Activated CD4-positive, alpha-beta T cell treated with anti-CD3 and anti-CD28 coated beads, Interleukin-2, amount 10 ng/mL, durations not matched to agents 7 days and 5 days (primary cell): ENCODE measurements around the gene CYP11A1. TPM values are rescaled to one million over a fixed set of nuclear protein-coding genes. Genes with fewer than 3 reads are reported as not detected.

Experiments
- CTCF ChIA-PET: fragments of 350-600 bp; sonication (Branson Sonifier 250); formaldehyde crosslinking; loops from one replicate; lab custom pipeline; 2021; ENCODE audit warnings: antibody characterized with exemption; lab: Charles Lee
- POLR2A ChIA-PET: fragments of 350-600 bp; sonication (Branson Sonifier 250); formaldehyde crosslinking; loops from one replicate; lab custom pipeline; 2021; ENCODE audit warnings: antibody characterized with exemption; lab: Charles Lee
- DNase-seq: peaks from one replicate; pipeline ENCODE4 v3.0.0-alpha.2; 2020
- H3K27ac Mint-ChIP-seq: one replicate; pipeline ENCODE4 v1.8.0; 2021; ENCODE audit warnings: mild to moderate bottlenecking, moderate library complexity, mixed read lengths
- H3K27me3 Mint-ChIP-seq: one replicate; pipeline ENCODE4 v1.8.0; 2021; ENCODE audit warnings: mixed read lengths
- H3K36me3 Mint-ChIP-seq: one replicate; pipeline ENCODE4 v1.8.0; 2021; ENCODE audit warnings: low read depth, mixed read lengths
- H3K4me1 Mint-ChIP-seq: one replicate; pipeline ENCODE4 v1.8.0; 2021; ENCODE audit warnings: mixed read lengths
- H3K4me3 Mint-ChIP-seq: one replicate; pipeline ENCODE4 v1.8.0; 2021; ENCODE audit warnings: mild to moderate bottlenecking, moderate library complexity, mixed read lengths
- H3K9me3 Mint-ChIP-seq: one replicate; pipeline ENCODE4 v1.8.0; 2021; ENCODE audit warnings: mixed read lengths
- total RNA-seq, 2 experiments: library from RNA; stranded (reverse); gene quantifications; one replicate each; pipeline ENCODE4 v1.2.3, GENCODE V29; 2021

The CYP11A1 gene
- total RNA-seq, 2 experiments from 2014 or later: not detected

GRCh38 chr15:74384566-74384880, 17.1 kb upstream of the CYP11A1 start:
- DNase-seq: no peak
- Mint-ChIP-seq H3K36me3 (no peaks in the 10 kb centered on the region), H3K4me3 (no peak overlapping the region), H3K4me1 (peaks cover 45% of the 10 kb centered on the region), H3K9me3 (no peaks in the 10 kb centered on the region), H3K27ac (peak overlapping the region; percentile 93), H3K27me3 (no peaks in the 10 kb centered on the region)
- ChIA-PET POLR2A (interaction anchor here (0.8 to 1.1 kb wide), 2 partner anchors 19 to 50 kb away, joined by 3 to 6 read pairs; no protein-coding TSS in a partner anchor), CTCF (interaction anchor here (1.0 to 5.6 kb wide), 15 partner anchors 9 to 403 kb away, joined by 3 to 120 read pairs (median 5); partner anchors contain the start of gene SEMA7A)

- no peaks in the 10 kb centered on the region for H3K36me3 Mint-ChIP-seq
- H3K4me3 Mint-ChIP-seq: no peak overlapping the region
- DNase-seq: peak; percentile 55
- ChIA-PET POLR2A (interaction anchor here (1.1 kb wide), 1 partner anchor 19 kb away, joined by 6 read pairs; no protein-coding TSS in a partner anchor), CTCF (interaction anchor here (1.0 to 5.6 kb wide), 16 partner anchors 9 to 403 kb away, joined by 3 to 120 read pairs (median 7); partner anchors contain the start of gene SEMA7A)
- no peaks in the 10 kb centered on the region for H3K27me3 Mint-ChIP-seq
- H3K4me1 Mint-ChIP-seq: peaks cover 50% of the 10 kb centered on the region
- H3K27ac Mint-ChIP-seq: peak overlapping the region; percentile 93
- H3K9me3 Mint-ChIP-seq: no peaks in the 10 kb centered on the region
These were observed 16.5 kb upstream of the CYP11A1 start for GRCh38 chr15:74383695-74384565.

GRCh38 chr15:74383286-74383685, 15.8 kb upstream of the CYP11A1 start:
- DNase-seq: no peak
- Mint-ChIP-seq H3K27ac (peak overlapping the region; percentile 93), H3K27me3 (no peaks in the 10 kb centered on the region), H3K9me3 (no peaks in the 10 kb centered on the region), H3K4me1 (peaks cover 54% of the 10 kb centered on the region), H3K36me3 (no peaks in the 10 kb centered on the region), H3K4me3 (no peak overlapping the region)
- CTCF ChIA-PET: interaction anchor here (0.9 to 5.6 kb wide), 15 partner anchors 10 to 388 kb away, joined by 3 to 120 read pairs (median 7); partner anchors contain the start of gene SEMA7A
- POLR2A ChIA-PET: no interaction called here

- Mint-ChIP-seq H3K36me3 (no peaks in the 10 kb centered on the region), H3K4me1 (peaks cover 57% of the 10 kb centered on the region), H3K27ac (peak overlapping the region; percentile 60), H3K9me3 (no peaks in the 10 kb centered on the region), H3K4me3 (no peak overlapping the region), H3K27me3 (no peaks in the 10 kb centered on the region)
- ChIA-PET POLR2A (interaction anchor here (0.6 kb wide), 3 partner anchors 46 to 252 kb away, joined by 3 to 4 read pairs (median 3); no protein-coding TSS in a partner anchor), CTCF (interaction anchor here (0.6 to 5.6 kb wide), 28 partner anchors 9 to 405 kb away, joined by 3 to 120 read pairs (median 4); partner anchors contain the start of genes PML and SEMA7A)
- peak; percentile 79 for DNase-seq
These were observed 14.8 kb upstream of the CYP11A1 start for GRCh38 chr15:74382004-74382816.

DNA sequence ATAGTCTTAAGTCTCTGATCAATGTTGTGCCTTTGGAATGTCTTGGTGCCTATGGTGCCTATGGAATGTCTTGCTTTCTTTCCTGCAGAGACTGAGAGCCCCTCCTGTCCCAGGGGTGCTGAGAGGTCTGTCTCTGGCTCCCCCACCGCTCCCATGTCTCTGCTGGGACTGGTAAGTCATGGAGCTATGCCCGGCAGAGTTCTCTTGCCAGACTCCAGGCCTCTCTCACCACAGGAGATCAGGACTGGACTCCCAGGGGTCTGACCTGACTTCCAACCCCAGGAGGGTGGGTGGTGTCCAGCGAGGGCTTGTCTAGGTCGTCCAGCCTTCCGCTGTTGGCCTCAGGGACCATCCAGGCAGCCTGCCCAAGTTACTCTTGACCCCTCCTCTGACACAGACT, 14.0 kb upstream of the CYP11A1 start:
- no peaks in the 10 kb centered on the region for H3K36me3 Mint-ChIP-seq
- no peak for DNase-seq
- H3K27me3 Mint-ChIP-seq: no peaks in the 10 kb centered on the region
- no peak overlapping the region for H3K27ac Mint-ChIP-seq
- CTCF ChIA-PET: interaction anchor here (0.6 to 5.6 kb wide), 10 partner anchors 9 to 131 kb away, joined by 4 to 120 read pairs (median 10); partner anchors contain the start of gene SEMA7A
- peaks cover 57% of the 10 kb centered on the region for H3K4me1 Mint-ChIP-seq
- no peaks in the 10 kb centered on the region for H3K9me3 Mint-ChIP-seq
- H3K4me3 Mint-ChIP-seq: no peak overlapping the region
- POLR2A ChIA-PET: no interaction called here

DNA sequence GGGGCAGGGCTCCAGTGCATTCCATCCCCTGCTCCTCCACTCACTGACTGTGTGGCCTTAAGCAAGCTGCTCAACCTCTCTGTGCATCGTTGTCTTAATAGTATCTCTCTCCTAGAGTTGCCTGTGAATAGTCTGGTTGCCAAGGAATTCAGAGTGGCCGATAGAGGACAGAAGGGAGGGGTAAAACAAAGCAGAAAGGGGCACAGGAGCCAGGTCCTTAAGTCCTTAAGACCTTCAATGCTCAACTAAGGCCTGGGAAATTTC, 13.7 kb upstream of the CYP11A1 start:
- Mint-ChIP-seq H3K27me3 (no peaks in the 10 kb centered on the region), H3K27ac (no peak overlapping the region), H3K4me3 (no peak overlapping the region), H3K36me3 (no peaks in the 10 kb centered on the region), H3K4me1 (peaks cover 55% of the 10 kb centered on the region), H3K9me3 (no peaks in the 10 kb centered on the region)
- POLR2A ChIA-PET: no interaction called here
- CTCF ChIA-PET: interaction anchor here (0.6 to 5.6 kb wide), 9 partner anchors 10 to 81 kb away, joined by 4 to 120 read pairs (median 10); partner anchors contain the start of gene SEMA7A
- no peak for DNase-seq

GRCh38 chr15:74380361-74381189, 13.1 kb upstream of the CYP11A1 start:
- Mint-ChIP-seq H3K9me3 (no peaks in the 10 kb centered on the region), H3K27ac (no peak overlapping the region), H3K4me1 (peaks cover 51% of the 10 kb centered on the region), H3K27me3 (no peaks in the 10 kb centered on the region), H3K36me3 (no peaks in the 10 kb centered on the region), H3K4me3 (no peak overlapping the region)
- ChIA-PET CTCF (interaction anchor here (0.7 to 5.6 kb wide), 7 partner anchors 10 to 388 kb away, joined by 3 to 120 read pairs (median 7); partner anchors contain the start of gene SEMA7A), POLR2A (no interaction called here)
- no peak for DNase-seq

DNA sequence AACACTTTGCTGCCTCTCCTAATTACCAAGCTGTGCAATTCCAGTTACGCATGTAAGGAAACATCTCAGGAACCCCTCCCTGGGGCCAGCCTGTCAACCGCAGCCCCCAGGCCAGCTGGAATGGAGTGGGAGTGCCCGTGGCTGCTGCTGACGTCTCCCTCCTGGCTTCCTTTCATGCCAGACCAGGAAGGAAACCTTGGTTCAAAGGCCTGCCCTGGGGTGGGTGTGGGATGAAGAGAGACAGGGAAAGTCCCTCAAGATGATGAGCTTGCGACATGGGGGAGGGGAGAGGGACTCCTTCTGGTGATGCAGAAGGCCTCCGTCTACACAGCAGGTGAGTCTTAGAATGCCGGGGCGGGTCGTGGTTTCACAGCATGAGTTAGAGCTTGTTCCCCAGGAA, 11.4 kb upstream of the CYP11A1 start:
- Mint-ChIP-seq H3K9me3 (no peaks in the 10 kb centered on the region), H3K4me1 (peaks cover 46% of the 10 kb centered on the region), H3K27ac (peak overlapping the region; percentile 9), H3K4me3 (no peak overlapping the region), H3K36me3 (no peaks in the 10 kb centered on the region), H3K27me3 (no peaks in the 10 kb centered on the region)
- POLR2A ChIA-PET: no interaction called here
- peak; percentile 31 for DNase-seq
- CTCF ChIA-PET: interaction anchor here (0.8 to 1.9 kb wide), 14 partner anchors 9 to 390 kb away, joined by 3 to 9 read pairs (median 4); partner anchors contain the start of gene UBL7

GRCh38 chr15:74377831-74378766, 10.7 kb upstream of the CYP11A1 start:
- no peaks in the 10 kb centered on the region for H3K9me3 Mint-ChIP-seq
- peaks cover 43% of the 10 kb centered on the region for H3K4me1 Mint-ChIP-seq
- ChIA-PET POLR2A (no interaction called here), CTCF (interaction anchor here (0.8 to 1.9 kb wide), 12 partner anchors 9 to 235 kb away, joined by 3 to 9 read pairs (median 4); partner anchors contain the start of gene UBL7)
- H3K27ac Mint-ChIP-seq: no peak overlapping the region
- H3K27me3 Mint-ChIP-seq: peaks cover 2% of the 10 kb centered on the region
- no peak for DNase-seq
- H3K36me3 Mint-ChIP-seq: no peaks in the 10 kb centered on the region
- H3K4me3 Mint-ChIP-seq: no peak overlapping the region

GRCh38 chr15:74376825-74377581, 9.6 kb upstream of the CYP11A1 start:
- Mint-ChIP-seq H3K9me3 (no peaks in the 10 kb centered on the region), H3K27ac (no peak overlapping the region), H3K36me3 (no peaks in the 10 kb centered on the region), H3K4me3 (no peak overlapping the region), H3K27me3 (peaks cover 3% of the 10 kb centered on the region), H3K4me1 (peaks cover 33% of the 10 kb centered on the region)
- POLR2A ChIA-PET: no interaction called here
- DNase-seq: no peak
- CTCF ChIA-PET: interaction anchor here (0.8 to 2.8 kb wide), 7 partner anchors 26 to 240 kb away, joined by 3 to 8 read pairs (median 4); no protein-coding TSS in a partner anchor
